Esophagus squamous epithelium (tissue), 5 donors: ENCODE data around the gene ARAP2. TPM values are rescaled to one million over a fixed set of nuclear protein-coding genes. Genes with fewer than 3 reads are reported as not detected.

ENCODE experiments used
- DNase-seq: peaks from one replicate; lab custom pipeline; 2025; lab: John Stamatoyannopoulos, UW
- H3K27ac ChIP-seq, 4 donors: fragments of 200-600 bp; sonication (generic); one replicate each; pipeline ENCODE4 v1.5.1; 2016 to 2019; ENCODE audit warnings: mild to moderate bottlenecking in 1 of 4
- H3K27me3 ChIP-seq, 4 donors: fragments of 200-600 bp; sonication (generic); 1 replicate in 3 of 4; 2 replicates in 1 of 4; pipeline versions ENCODE4 v1.5.1 to v1.6.0; 2017 to 2021; ENCODE audit warnings: antibody characterized with exemption in 1 of 4
- H3K36me3 ChIP-seq, 3 donors: fragments of 200-600 bp; sonication (generic); one replicate each; pipeline ENCODE4 v1.5.1; 2016 to 2019
- H3K4me1 ChIP-seq, 3 donors: fragments of 200-600 bp; sonication (generic); one replicate each; pipeline ENCODE4 v1.5.1; 2017 to 2019
- H3K4me3 ChIP-seq, 4 donors: fragments of 200-600 bp; sonication (generic); 1 replicate in 3 of 4; 2 replicates in 1 of 4; pipeline ENCODE4 v1.5.1; 2016 to 2019; ENCODE audit warnings: mild to moderate bottlenecking in 2 of 4, moderate library complexity in 1 of 4
- H3K9me3 ChIP-seq, 3 donors: fragments of 200-600 bp; sonication (generic); one replicate each; pipeline ENCODE4 v1.5.1; 2016 to 2019
- CTCF ChIP-seq, 6 experiments: fragments of 450-650 bp in 4 of 6; fragments of 200-600 bp in 2 of 6; sonication (generic) in 2 of 6; IDR thresholded peaks; one replicate each; pipeline ENCODE4 v1.5.1; 2016 to 2019; ENCODE audit warnings: antibody characterized with exemption in 6 of 6, mild to moderate bottlenecking in 4 of 6, moderate library complexity in 4 of 6
- POLR2A ChIP-seq, 4 donors: fragments of 450-650 bp; IDR thresholded peaks; one replicate each; pipeline ENCODE4 v1.6.1; 2017; ENCODE audit warnings: antibody characterized with exemption in 4 of 4, mild to moderate bottlenecking in 4 of 4, moderate library complexity in 3 of 4
- WGBS, 2 donors: methylation state at CpG; one replicate each; pipeline ENCODE4 v1.1.5; 2018; 5-methylcytosine and 5-hydroxymethylcytosine counted together
- intact Hi-C: fragments of 100-400 bp; cut with DNase I; formaldehyde crosslinking; loops from one replicate; pipeline ENCODE4 v1.15.0; 2022
- total RNA-seq, 4 donors: library from RNA; depleted of rRNA; stranded (reverse); fragments of >200 nt; gene quantifications; one replicate each; pipeline ENCODE4 v1.1.0, GENCODE V29; 2016
- donor health status: DM: yes; HTN: yes; CAD: no.

Gene ARAP2
- total RNA-seq, 4 donors from 2014 or later = 28.5 to 65.8 (median 46.9) TPM

GRCh38 chr4:36281384-36282106, 37.2 kb upstream of the ARAP2 start, which contains the start of gene DTHD1:
Gene DTHD1, plus strand, starts transcription at chr4:36281616. Its CDS starts 143 bp downstream, at chr4:36281759.
- Histone ChIP-seq H3K36me3 (no peaks in the 10 kb centered on the region), H3K9me3 (no peaks in the 10 kb centered on the region), H3K27me3 (no peaks in the 10 kb centered on the region), H3K4me1 (peaks cover 0 to 43% (median 7%) of the 10 kb centered on the region in 3 donors), H3K27ac (peak within 1 kb of the TSS; percentile 16 to 59 (median 48)), H3K4me3 (no peak within 1 kb of the TSS)
- DNase-seq = no peak
- WGBS, 2 donors = 60 to 63% methylated on average over 5 of the region's 5 CpGs
- intact Hi-C loops = no loop called here
- TF ChIP-seq POLR2A (IDR thresholded peaks at IDR 0.05) = no peak
- no peak for TF ChIP-seq CTCF (IDR thresholded peaks at IDR 0.05)

- Histone ChIP-seq H3K9me3 (no peaks in the 10 kb centered on the region), H3K27ac (peak overlapping the region; percentile 16 to 59 (median 48)), H3K27me3 (no peaks in the 10 kb centered on the region), H3K36me3 (no peaks in the 10 kb centered on the region), H3K4me3 (no peak overlapping the region), H3K4me1 (peaks cover 0 to 35% (median 7%) of the 10 kb centered on the region in 3 donors)
- intact Hi-C loops = no loop called here
- 43 to 44% methylated on average over 4 of the region's 4 CpGs for WGBS, 2 donors
- TF ChIP-seq POLR2A (IDR thresholded peaks at IDR 0.05) (no peak), CTCF (IDR thresholded peaks at IDR 0.05) (no peak)
- no peak for DNase-seq
Measured at GRCh38 chr4:36280555-36280954, 36.2 kb upstream of the ARAP2 start.

GRCh38 chr4:36278789-36279188, 34.5 kb upstream of the ARAP2 start:
- no peaks in the 10 kb centered on the region for H3K36me3 ChIP-seq
- peaks cover 0 to 35% (median 7%) of the 10 kb centered on the region in 3 donors for H3K4me1 ChIP-seq
- no peak for DNase-seq
- TF ChIP-seq CTCF (IDR thresholded peaks at IDR 0.05) (no peak), POLR2A (IDR thresholded peaks at IDR 0.05) (no peak)
- no peak overlapping the region for H3K4me3 ChIP-seq
- H3K27me3 ChIP-seq = no peaks in the 10 kb centered on the region
- 31 to 45% methylated on average over 2 of the region's 2 CpGs for WGBS, 2 donors
- H3K27ac ChIP-seq = peak overlapping the region in 3 of 4 donors; percentile 10 to 59 (median 46)
- intact Hi-C loops = no loop called here
- H3K9me3 ChIP-seq = no peaks in the 10 kb centered on the region

- 75 to 79% methylated on average over 4 of the region's 4 CpGs for WGBS, 2 donors
- no peak for TF ChIP-seq POLR2A (IDR thresholded peaks at IDR 0.05)
- no peak for TF ChIP-seq CTCF (IDR thresholded peaks at IDR 0.05)
- intact Hi-C loops = no loop called here
Measured at GRCh38 chr4:36277533-36277932, 33.2 kb upstream of the ARAP2 start.

GRCh38 chr4:36274158-36274557, 29.8 kb upstream of the ARAP2 start:
- Histone ChIP-seq H3K4me3 (no peak overlapping the region), H3K27ac (no peak overlapping the region), H3K36me3 (no peaks in the 10 kb centered on the region), H3K27me3 (no peaks in the 10 kb centered on the region), H3K4me1 (peaks cover 0 to 7% (median 0%) of the 10 kb centered on the region in 3 donors), H3K9me3 (no peaks in the 10 kb centered on the region)
- TF ChIP-seq POLR2A (IDR thresholded peaks at IDR 0.05) (no peak), CTCF (IDR thresholded peaks at IDR 0.05) (no peak)
- intact Hi-C loops = no loop called here
- no peak for DNase-seq
- WGBS, 2 donors = 80 to 86% methylated on average over 4 of the region's 4 CpGs

More at GRCh38 chr4:36277533-36277932, 33.2 kb upstream of the ARAP2 start:
- peaks cover 0 to 35% (median 7%) of the 10 kb centered on the region in 3 donors for H3K4me1 ChIP-seq
- DNase-seq = no peak
- no peaks in the 10 kb centered on the region for H3K27me3 ChIP-seq
- no peaks in the 10 kb centered on the region for H3K9me3 ChIP-seq
- H3K4me3 ChIP-seq = no peak overlapping the region
- H3K36me3 ChIP-seq = no peaks in the 10 kb centered on the region
- no peak overlapping the region for H3K27ac ChIP-seq
